HFFc6 (cell line): ENCODE data around the gene MYOG. TPM values are rescaled to one million over a fixed set of nuclear protein-coding genes. Genes with fewer than 3 reads are reported as not detected.
A peak's percentile ranks its signal among the peaks of the same experiment; 100 is the strongest.

Experiments used
- DNase-seq: peaks from one replicate; pipeline ENCODE4 v3.0.0-alpha.2; 2018
- H3K27ac Mint-ChIP-seq: 2 replicates; pipeline ENCODE4 v1.8.0; 2020; ENCODE audit warnings: mild to moderate bottlenecking, mixed read lengths
- H3K27me3 Mint-ChIP-seq: 2 replicates; pipeline ENCODE4 v1.8.0; 2021; ENCODE audit warnings: mild to moderate bottlenecking, moderate library complexity, mixed read lengths; ENCODE audit not compliant: insufficient read depth
- H3K36me3 Mint-ChIP-seq: 2 replicates; pipeline ENCODE4 v1.8.0; 2021; ENCODE audit warnings: low read depth, mixed read lengths
- H3K4me1 Mint-ChIP-seq: 2 replicates; pipeline ENCODE4 v1.8.0; 2020; ENCODE audit warnings: low read depth, mixed read lengths
- H3K4me3 Mint-ChIP-seq: 2 replicates; pipeline ENCODE4 v1.8.0; 2020; ENCODE audit warnings: mild to moderate bottlenecking, moderate library complexity, mixed read lengths
- H3K9me3 Mint-ChIP-seq: 2 replicates; pipeline ENCODE4 v1.8.0; 2020; ENCODE audit warnings: mild to moderate bottlenecking, mixed read lengths
- total RNA-seq, 6 experiments: library from RNA; stranded (reverse); fragmentation: NEBNext Ultra II Directional; extraction: Animal tissue kit (Norgen Biotek cat#: 25700); gene quantifications; 2 replicates in 1 of 6; 3 replicates in 5 of 6; pipeline ENCODE4 v1.2.3, GENCODE V29; 2021
- TF ChIP-seq, protein P1 (sequence below): fragments of 200-600 bp; sonication (generic); IDR thresholded peaks from 2 replicates; pipeline ENCODE4 v1.5.0; 2021; ENCODE audit warnings: antibody characterized with exemption, mild to moderate bottlenecking

MYOG gene
- total RNA-seq, 6 experiments from 2014 or later, result not detected

DNA sequence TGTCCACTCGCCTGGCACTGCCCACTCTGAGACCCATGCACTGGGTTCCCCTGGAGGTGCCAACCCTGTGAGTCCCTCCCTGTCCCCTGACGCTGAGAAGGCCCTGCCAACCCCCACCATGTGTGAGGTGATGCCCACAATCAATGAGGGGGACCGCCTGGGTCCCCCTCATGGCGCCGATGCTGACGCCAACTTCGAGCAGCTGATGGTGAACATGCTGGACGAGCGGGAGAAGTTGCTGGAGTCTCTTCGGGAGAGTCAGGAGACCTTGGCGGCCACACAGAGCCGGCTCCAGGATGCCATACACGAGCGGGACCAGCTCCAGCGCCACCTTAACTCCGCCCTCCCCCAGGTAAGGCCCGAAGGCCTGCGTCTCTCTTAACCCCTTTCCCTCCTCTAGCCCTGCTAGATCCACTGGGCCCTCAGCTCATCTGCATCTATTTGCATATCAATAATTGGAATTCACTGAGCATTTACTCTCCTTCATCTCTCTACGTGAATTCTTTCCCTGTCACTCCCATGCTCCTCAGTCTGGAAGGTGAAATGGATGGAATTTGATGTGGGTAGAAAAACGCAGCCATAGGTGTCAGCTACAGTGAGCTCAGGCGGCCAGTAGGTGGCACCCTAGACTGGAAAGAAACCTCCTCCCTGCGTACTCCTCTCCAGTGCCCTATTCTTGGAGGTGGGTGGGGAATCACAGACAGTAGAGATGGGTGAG, 46.8 kb downstream of the MYOG start:
- H3K27ac Mint-ChIP-seq, result peak overlapping the region; percentile 44; the same call in 1 of the 2 replicates
- peaks cover 57% of the 10 kb centered on the region for H3K4me1 Mint-ChIP-seq
- H3K27me3 Mint-ChIP-seq, result peaks cover 8% of the 10 kb centered on the region
- no peaks in the 10 kb centered on the region for H3K36me3 Mint-ChIP-seq
- TF ChIP-seq, protein P1, sequence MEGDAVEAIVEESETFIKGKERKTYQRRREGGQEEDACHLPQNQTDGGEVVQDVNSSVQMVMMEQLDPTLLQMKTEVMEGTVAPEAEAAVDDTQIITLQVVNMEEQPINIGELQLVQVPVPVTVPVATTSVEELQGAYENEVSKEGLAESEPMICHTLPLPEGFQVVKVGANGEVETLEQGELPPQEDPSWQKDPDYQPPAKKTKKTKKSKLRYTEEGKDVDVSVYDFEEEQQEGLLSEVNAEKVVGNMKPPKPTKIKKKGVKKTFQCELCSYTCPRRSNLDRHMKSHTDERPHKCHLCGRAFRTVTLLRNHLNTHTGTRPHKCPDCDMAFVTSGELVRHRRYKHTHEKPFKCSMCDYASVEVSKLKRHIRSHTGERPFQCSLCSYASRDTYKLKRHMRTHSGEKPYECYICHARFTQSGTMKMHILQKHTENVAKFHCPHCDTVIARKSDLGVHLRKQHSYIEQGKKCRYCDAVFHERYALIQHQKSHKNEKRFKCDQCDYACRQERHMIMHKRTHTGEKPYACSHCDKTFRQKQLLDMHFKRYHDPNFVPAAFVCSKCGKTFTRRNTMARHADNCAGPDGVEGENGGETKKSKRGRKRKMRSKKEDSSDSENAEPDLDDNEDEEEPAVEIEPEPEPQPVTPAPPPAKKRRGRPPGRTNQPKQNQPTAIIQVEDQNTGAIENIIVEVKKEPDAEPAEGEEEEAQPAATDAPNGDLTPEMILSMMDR, result peak; percentile 92
- DNase-seq, result peak; percentile 61
- peak overlapping the region; percentile 22; the same call in 1 of the 2 replicates for H3K4me3 Mint-ChIP-seq
- H3K9me3 Mint-ChIP-seq, result no peaks in the 10 kb centered on the region

DNA sequence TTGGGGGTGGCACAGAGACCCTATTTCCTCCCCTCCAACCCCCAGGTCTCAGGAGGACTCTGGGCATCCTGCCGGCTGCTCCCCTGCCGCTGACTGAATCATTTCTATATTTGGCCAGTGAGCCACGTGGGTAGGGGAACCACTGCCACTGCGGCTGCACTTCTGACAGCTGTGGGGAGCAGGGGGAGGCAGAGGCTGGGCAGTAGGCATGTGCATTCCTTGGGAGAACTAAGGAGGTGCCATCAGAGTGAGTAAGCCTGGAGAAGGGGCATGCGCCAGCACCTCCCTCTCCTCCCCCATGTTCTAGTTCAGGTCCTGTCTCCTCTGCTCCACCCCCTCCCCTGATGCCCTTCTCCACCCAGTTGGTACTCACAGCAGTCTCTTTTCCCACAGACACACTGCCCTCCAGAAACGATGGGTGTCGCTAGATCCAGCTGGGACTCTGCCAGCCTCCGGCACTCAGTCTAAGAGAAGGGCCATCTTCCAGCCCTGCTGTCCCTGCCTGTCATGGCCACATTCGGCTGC, 47.5 kb downstream of the MYOG start:
- Mint-ChIP-seq H3K4me3 (peak overlapping the region; percentile 50; the same call in 1 of the 2 replicates), H3K9me3 (no peaks in the 10 kb centered on the region), H3K36me3 (no peaks in the 10 kb centered on the region), H3K27ac (peak overlapping the region; percentile 66), H3K4me1 (peaks cover 57% of the 10 kb centered on the region), H3K27me3 (peaks cover 8% of the 10 kb centered on the region)
- DNase-seq, result peak; percentile 89
- TF ChIP-seq, protein P1, result 0 out of 2 replicates have a peak, but pooled peaks have one; percentile 22

DNA sequence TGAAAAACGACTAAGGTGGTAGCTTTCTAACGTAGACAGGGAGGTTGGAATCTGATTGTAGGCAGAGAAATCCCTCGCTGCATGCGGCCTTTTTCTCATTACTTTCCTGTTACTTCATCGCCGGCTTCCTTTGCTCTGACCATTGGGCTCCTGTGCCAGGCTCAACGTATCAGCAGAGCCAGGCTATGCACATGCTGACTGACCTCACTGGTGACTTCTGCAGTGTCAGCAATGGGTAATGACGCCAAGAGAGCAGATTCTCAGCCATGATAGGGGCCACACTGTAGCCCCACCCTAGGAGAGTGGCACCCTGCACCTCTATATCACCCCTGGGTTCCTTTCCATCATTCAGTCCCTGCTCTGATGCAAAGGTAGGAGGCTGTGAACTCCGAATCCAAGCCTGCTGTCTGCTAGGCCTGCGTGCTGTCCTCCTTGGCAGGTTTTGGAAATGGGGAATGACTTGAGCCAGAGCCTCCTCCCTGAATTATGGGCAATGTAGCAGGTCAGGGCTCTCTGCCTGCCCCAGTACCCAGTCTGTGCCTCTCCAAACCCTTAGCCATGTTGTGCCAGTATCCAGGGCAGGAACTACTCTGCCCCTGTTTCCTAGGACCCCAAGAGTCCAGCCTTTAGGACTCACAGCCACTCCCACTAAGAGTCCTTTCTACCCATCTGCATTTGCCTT, 48.2 kb downstream of the MYOG start:
- Mint-ChIP-seq H3K4me3 (no peak overlapping the region), H3K36me3 (no peaks in the 10 kb centered on the region), H3K4me1 (peaks cover 57% of the 10 kb centered on the region), H3K27ac (peak overlapping the region; percentile 66), H3K9me3 (no peaks in the 10 kb centered on the region), H3K27me3 (peaks cover 11% of the 10 kb centered on the region)
- DNase-seq, result no peak
- TF ChIP-seq, protein P1, result no peak

DNA sequence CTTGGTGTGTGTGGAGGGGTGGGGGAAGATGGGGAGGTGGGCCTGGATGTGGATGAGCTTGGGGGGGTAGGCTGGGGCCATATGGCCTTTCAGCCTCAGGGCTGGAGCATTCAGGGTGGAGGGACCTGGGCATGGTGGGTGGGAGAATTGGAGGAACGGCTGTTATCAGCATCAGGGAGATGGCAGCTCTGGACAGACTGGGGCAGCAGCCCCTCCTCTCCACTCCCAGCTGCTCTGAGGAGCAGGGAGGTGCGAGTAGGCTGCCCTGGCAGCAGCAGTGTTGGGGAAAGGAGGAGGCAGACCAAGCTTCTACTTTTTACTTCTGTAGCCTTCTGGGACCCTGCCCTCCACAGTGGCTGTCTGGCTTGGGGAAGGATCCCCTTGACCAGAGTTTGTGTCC, 49.3 kb downstream of the MYOG start:
- no peak for DNase-seq
- Mint-ChIP-seq H3K36me3 (no peaks in the 10 kb centered on the region), H3K4me3 (no peak overlapping the region), H3K9me3 (no peaks in the 10 kb centered on the region), H3K4me1 (peaks cover 46% of the 10 kb centered on the region), H3K27ac (no peak overlapping the region), H3K27me3 (peaks cover 11% of the 10 kb centered on the region)
- TF ChIP-seq, protein P1, result no peak

DNA sequence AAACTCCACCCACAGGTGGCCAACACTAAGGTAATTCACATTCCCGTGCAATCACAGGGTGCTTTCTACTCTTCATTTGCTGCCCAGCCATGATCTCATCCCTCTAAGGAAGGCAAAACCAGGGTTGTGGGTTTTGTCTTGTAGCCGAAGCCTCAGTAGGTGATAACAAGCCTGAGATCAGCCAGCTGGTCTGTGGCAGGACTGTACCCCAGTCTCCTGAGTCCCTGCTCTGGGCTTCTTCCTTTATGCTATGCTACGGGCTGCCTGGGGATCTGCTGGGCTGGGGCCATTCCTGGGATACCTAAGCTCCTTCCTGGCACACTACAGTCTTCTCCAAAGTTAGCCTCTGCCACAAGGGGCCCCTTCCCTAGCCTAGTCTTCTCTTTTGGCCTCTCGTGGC, 49.7 kb downstream of the MYOG start:
- H3K36me3 Mint-ChIP-seq, result no peaks in the 10 kb centered on the region
- H3K27ac Mint-ChIP-seq, result no peak overlapping the region
- H3K4me3 Mint-ChIP-seq, result no peak overlapping the region
- peaks cover 42% of the 10 kb centered on the region for H3K4me1 Mint-ChIP-seq
- TF ChIP-seq, protein P1, result no peak
- no peak for DNase-seq
- no peaks in the 10 kb centered on the region for H3K9me3 Mint-ChIP-seq
- peaks cover 11% of the 10 kb centered on the region for H3K27me3 Mint-ChIP-seq
